Choroid plexus epithelial cell (primary cell): Measurements from ENCODE around the gene C1QL4.
"Not testable (repeated sequence)": the region's sequence is repeated elsewhere in the genome, so short reads cannot be mapped to it uniquely, and the experiment has no call there.

Experiments used
- DNase-seq: peaks from one replicate; pipeline ENCODE4 v3.0.0-alpha.2; 2010; ENCODE audit warnings: low read depth
- H3K4me3 ChIP-seq: 2 replicates; pipeline ENCODE4 v1.5.1; 2011; ENCODE audit warnings: low read depth, mild to moderate bottlenecking, control low read depth, low read length, moderate library complexity
- CTCF ChIP-seq: conservative IDR thresholded peaks from 2 replicates; pipeline ENCODE4 v1.5.1; 2011; ENCODE audit warnings: low read depth, mild to moderate bottlenecking, control low read depth, inconsistent platforms, low read length, moderate library complexity

C1QL4 gene

GRCh38 chr12:49314811-49315210 lies 22.2 kb downstream of the C1QL4 start:
- DNase-seq: no peak
- TF ChIP-seq CTCF: no peak
- no peak overlapping the region for H3K4me3 ChIP-seq

- not testable (repeated sequence) for DNase-seq, H3K4me3 ChIP-seq
Measured at GRCh38 chr12:49310451-49311000, 26.5 kb downstream of the C1QL4 start.

- H3K4me3 ChIP-seq: no peak overlapping the region
- no peak for TF ChIP-seq CTCF
- no peak for DNase-seq
Measured at GRCh38 chr12:49309386-49309785, 27.6 kb downstream of the C1QL4 start.

- TF ChIP-seq CTCF: no peak
- H3K4me3 ChIP-seq: no peak overlapping the region
- no peak for DNase-seq
Measured at GRCh38 chr12:49305762-49306510, 31.1 kb downstream of the C1QL4 start.

- no peak for TF ChIP-seq CTCF
- DNase-seq: peak; percentile 62
- H3K4me3 ChIP-seq: no peak overlapping the region
Measured at GRCh38 chr12:49304161-49304560, 32.8 kb downstream of the C1QL4 start.

- no peak for DNase-seq
- no peak for TF ChIP-seq CTCF
Measured at GRCh38 chr12:49301760-49302159, 35.2 kb downstream of the C1QL4 start.

GRCh38 chr12:49298160-49298559 lies 38.8 kb downstream of the C1QL4 start:
- no peak for DNase-seq
- peak; percentile 7 for TF ChIP-seq CTCF
- H3K4me3 ChIP-seq: no peak overlapping the region

More at GRCh38 chr12:49301760-49302159, 35.2 kb downstream of the C1QL4 start:
- no peak overlapping the region for H3K4me3 ChIP-seq
